GM19455 (cell line): ENCODE data around the gene TBC1D22A.

ENCODE experiments used
- ATAC-seq: cut with Tn5 transposase; IDR thresholded peaks from one replicate; pipeline ENCODE4 v1.9.1; 2021; ENCODE audit not compliant: unreplicated experiment

TBC1D22A gene

DNA sequence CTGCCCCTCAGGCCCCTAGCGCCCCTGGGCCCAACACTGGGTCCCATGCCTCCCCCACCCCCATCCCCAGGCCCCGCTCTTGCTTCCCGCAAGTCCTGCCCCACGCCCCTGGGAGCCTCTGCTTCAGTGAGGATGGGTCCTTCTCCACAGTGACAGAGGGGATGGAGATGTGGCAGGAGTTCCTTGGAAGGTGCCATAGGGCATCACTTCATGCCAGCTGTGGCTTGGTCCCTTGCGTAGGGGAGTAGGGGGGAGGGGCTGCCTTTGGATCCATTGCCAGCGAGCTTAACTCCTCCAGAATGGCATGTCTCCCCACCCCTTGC, 9.5 kb upstream of the TBC1D22A start:
- no peak for ATAC-seq

DNA sequence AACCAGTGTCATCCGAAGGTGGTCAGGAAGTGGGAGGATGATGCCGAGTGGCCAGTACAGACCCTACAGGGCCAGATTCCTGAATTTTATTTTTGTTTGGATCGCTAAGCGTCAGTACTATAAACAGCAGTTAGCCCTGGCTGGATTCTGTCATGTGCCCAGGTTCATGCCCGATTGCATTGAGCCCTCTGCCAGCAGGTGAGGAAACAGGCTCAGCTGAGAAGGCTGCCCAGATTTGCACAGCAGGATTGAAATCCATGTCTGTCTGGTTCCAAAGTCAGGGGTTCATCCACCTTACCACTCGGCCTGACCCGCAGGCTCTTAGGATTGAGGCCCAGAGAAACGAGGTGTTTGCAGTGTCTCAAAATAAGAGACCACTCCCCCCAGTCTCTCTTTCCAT, 9.1 kb upstream of the TBC1D22A start:
- ATAC-seq = no peak

DNA sequence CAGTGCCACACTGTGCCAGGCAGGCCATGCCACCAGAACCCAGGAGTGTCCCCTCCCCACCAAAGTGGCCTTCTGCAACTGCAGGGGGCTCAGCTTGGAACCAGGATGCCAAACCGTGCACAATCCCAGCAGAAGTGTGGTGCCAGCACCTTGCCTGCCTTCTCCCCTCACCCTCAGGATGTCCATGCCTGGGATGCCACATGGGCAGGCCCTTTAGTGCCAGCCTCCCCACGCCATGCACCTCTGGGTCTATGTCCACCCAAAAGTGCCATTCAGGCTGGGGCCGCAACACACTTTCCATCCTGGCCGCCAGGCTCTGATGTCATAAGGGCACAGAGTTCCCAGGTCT, 8.7 kb upstream of the TBC1D22A start:
- ATAC-seq = no peak

DNA sequence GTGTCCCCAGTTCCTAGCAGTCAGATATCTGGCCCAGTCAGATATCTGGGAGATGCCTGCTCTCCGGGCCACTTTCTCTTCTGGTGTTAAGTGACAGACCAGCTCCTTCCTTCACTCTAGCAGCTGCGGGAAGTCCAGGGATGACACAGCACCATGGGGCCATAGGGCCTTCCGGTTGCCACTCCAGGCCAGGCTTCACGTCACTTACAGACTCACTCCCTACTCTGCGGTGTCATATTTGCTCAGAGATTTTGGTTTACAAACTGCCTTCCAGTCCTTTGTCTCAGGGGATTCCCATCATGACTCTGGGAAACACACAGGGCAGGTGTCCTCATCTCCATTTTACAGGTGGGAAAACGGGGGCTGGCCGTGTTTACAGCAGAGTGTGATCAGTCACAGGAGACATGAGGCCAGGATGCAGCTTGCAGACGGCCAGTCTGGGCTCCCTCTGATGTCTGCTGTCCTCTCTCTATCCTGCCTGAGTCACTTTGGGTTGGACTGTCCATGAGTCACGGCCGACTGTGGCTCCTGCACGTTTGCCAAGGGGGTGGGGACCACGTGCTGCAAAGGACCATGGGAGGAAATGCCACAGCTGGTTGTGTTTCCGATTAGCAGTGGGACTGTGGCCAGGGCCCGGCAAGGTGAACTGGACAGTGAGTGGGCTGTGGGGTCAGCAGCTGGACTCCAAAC, 8.2 kb upstream of the TBC1D22A start:
- ATAC-seq = no peak

DNA sequence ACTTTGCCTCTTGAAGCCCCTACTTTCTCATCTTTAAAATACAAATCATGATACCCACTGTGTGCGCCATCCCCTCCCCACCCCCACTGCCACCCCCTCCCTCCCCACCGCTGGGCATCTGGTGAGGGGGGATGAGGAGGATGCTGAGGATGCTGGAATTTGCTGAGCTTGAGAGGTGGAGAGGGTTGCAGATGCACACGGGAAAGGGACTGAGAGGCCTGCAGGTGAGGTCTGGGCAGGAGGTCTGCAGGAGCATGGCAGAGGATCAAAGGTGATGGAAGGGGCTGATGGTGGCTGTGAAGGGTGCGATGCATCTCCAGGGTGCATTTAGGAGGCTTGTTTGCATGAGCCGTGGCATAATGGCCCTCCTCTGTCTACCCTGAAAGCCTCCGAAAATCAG, 7.6 kb upstream of the TBC1D22A start:
- no peak for ATAC-seq

DNA sequence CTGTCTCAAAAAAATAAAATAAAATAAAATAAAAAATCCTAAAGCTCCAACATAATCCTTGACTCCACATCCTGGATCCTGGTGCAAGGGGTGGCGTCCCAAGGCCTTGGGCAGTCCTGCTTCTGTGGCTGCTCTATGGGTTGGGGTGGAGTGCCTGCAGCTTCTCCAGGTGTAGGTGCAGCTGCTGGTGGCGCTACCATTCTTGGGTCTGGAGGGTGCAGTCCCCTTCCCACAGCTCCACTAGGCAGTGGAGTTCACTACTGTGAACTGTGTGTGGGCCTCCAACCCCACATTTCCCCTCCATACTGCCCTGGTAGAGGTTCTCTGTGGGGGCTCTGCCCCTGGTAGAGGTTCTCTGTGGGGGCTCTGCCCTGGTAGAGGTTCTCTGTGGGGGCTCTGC, 6.9 kb upstream of the TBC1D22A start:
- no peak for ATAC-seq

DNA sequence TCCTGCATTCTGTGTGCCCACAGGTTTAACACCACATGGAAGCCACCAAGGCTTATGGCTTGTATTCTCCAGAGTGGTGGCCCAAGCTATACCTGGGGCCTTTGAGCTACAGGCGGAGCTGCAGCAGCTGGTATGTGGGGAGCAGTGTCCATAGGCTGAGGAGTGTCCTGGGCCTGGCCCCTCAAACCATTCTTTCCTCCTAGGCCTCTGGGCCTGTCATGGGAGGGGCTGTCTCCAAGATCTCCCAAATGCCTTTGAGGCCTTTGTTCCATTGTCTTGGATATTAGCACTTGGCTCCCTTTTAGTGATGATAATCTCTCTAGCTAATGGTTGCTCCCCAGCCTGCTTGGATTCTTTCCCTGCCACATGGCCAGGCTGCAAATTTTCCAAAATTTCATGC, 6.4 kb upstream of the TBC1D22A start:
- no peak for ATAC-seq

DNA sequence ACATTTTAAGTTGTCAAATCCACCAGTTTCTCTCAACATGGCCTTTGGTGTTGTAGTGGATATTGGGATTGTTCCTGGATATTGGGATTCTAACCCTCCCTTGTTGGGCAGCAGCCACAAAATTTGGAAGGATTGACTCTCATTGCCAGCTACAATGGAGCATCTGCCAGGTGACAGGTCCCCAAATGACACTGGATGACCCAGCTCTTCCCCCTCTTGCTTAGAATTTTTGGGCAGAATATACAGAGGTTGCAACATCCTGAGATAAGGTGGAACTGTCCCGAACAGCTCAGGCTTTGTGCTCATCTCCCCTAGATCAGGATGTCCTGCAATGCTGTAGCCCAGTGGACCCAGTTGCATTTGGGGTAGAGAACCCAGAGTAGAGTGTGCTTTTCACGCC, 5.3 kb upstream of the TBC1D22A start:
- no peak for ATAC-seq

DNA sequence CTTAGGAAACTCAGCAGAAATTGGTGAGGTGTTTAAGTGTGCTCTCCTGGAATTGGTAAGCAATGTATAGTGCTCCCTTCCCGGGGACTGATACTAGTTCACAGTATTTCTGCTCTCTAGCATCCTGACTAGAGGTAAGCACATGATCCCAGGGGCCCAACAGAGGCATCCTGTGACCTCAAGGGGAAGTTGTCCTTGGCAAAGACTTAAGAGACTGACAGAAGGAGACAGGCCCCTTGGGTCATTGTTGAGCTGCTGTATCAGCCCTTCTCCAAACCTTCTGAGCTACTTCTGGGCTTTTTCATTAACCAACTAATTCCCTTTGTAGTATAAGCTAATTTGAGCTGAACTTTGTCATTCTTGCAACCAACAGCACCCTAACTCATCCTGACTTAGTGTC, 4.3 kb upstream of the TBC1D22A start:
- ATAC-seq = no peak

DNA sequence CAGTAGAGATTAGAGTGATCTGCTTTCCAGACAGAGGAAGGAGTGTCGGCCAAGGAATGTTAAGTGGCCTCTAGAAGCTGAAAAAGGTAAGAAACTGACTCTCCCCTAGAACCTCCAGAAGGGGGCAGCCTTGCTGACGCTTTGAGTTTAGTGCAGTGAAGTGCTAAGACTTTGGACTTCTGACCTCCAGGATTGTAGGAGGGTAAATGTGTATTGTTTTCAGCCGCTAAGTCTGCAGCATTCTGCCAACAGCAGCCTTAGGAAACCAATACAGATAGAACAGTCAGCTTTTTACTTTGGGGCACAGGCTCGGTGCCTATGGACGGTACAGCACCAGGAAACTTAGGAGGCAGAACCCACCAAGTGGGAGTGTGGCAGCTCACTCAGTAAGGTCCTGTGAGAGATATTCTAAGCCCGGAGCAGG, 3.6 kb upstream of the TBC1D22A start:
- no peak for ATAC-seq

DNA sequence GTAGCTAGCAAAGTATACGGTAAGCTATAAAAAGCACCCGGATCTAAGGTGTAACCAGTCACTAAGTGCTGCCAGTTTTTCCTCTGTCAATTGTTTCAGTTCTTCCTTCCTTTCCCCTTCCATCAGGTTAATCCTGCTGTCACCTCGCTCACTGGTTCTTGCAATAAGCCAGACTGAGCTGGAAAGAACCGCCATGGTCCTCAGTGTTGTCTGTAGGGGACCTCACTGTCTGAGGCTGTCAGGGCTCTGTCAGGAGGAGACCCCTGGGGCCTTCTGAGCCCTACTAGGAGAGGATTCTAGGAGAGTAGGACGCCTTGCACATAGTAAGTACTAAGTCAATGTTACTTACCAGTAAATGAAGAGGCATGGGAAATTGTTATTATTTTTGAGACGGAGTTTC, 1.4 kb upstream of the TBC1D22A start:
- no peak for ATAC-seq

DNA sequence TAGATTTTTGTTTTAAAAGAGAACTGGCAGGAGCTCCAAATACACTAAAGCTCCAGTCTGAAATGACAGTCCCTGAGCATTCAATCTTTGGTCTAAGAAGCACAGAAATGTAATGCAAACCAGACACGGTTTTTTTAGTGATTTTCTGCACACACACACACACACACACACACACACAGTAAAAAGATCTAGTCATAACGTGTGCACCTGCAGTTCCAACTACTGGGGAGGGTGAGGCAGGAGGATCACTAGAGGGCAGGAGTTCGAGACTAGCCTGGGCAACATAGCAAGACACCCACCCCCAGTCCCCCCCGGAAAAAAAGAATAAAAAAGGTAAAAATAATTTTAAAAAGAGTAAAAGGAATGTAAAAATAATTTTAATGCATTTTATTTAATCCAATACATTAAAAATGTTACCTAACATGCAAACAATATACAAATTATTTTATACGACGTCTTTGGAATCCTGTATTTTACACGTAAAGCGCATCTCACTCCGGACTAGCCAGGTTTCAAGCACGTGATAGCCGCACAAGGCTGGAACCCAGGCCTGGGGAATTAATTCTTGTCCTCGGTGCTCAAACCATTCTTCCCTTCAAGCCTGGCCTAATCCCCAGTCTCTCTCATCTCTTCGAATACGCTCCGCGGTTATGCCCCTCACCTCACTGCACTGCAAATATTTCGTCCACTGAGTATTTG, 762 bp upstream of the TBC1D22A start:
- ATAC-seq = no peak

DNA sequence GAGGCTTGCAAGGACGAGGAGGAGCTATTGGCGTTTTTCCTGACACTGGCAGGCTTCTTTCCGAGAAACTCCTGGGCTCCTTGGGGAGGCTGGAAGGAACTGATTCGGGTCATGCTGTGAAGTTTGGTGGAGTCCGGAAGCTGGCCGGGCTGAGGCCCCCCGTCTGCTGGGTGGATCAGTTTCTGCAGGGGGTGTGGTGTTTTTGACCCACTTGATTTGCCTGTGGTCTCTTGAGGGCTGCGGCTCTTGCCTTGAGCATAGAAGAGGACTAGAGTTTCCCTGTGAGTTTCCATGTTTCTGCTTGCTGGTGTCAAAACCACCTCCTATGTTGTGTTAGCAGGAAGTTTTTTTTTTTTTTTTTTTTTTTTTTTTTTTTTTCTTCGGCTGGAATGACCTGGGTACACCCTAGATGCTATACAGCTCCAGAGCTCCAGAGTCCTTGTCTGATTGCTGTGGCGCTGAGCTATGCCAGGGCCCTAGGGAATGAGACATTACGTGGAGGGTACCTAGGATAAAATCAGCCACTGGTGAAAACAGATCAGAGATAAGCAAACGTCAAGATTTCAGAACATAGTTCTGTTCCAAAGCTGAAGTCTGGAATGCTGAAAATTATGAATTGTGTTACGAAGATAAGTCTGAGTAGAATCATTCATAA, 728 bp downstream of the TBC1D22A start:
- peak; percentile 56 for ATAC-seq

DNA sequence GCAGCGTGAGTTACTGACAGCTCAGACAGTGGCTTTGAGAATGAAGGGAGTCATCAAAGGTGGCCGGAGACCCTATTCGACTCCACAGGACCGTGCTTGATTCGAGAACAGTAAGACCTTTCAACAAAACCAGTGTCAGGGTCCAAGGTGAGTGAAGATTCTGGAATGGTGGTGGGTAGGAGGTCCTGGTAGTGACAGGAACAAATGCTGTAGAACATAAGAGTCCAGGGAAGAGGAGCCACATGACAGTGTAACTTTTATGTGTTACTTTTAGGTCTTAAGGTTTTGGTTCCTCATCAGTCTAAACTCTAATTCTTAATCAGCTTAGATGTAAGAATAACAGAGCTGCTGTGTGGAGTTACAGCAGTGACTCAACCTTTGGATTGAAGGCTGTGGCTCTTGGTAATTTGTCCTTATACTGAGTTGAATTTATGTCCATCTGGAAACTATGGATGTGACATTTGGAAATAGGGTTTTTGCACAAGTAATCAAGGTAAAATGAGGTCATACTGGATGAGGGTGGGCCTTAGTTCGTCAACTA, 1.8 kb downstream of the TBC1D22A start:
- no peak for ATAC-seq

DNA sequence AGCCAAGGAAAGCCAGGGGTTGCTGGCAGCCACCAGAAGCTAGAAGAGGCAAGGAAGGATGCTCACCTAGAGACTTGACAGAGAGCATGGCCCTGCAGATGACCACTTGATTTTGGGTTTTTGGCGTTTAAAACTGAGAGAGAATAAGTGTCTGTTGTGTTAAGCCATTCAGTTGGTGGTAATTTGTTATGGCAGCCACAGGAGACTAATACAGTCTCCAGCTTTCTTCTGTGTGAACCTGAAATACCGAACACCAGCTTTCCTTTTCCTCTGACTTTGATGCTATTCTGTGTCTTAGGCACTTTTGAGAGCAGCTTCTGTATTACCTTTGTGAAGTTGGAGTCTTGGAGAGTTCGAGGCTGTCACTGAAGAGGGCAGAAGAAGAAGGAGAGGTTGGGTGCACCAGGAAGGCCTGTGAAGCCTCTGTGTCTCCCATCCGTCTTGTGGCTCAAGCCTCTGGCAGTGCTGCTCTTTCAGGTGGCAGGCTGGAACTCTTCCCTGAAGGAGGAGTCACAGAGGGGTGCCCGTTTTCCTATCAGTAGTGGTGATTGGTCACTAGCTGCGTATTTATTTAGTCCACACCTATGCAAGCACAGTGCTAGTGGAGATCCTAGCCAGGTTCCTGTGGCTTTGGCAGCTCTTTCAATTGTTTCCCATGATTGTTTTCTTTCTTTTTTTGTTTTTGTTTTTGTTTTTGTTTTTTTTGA, 2.5 kb downstream of the TBC1D22A start:
- ATAC-seq = no peak

DNA sequence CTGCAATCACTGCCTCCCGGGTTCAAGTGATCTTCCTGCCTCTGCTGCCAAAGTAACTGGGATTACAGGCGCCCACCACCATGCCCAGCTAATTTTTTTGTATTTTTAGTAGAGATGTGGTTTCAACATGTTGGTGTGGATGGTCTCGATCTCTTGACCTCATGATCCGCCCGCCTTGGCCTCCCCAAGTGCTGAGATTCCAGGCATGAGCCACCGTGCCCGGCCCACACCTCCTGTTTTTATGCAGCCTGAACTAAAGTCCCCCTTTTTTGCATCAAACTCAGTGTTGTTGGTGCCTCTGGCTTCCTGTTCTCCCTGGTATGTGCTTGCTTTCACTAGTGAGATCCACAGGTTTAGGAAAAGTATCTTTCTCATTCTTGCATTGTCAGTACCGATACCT, 4.2 kb downstream of the TBC1D22A start:
- no peak for ATAC-seq

DNA sequence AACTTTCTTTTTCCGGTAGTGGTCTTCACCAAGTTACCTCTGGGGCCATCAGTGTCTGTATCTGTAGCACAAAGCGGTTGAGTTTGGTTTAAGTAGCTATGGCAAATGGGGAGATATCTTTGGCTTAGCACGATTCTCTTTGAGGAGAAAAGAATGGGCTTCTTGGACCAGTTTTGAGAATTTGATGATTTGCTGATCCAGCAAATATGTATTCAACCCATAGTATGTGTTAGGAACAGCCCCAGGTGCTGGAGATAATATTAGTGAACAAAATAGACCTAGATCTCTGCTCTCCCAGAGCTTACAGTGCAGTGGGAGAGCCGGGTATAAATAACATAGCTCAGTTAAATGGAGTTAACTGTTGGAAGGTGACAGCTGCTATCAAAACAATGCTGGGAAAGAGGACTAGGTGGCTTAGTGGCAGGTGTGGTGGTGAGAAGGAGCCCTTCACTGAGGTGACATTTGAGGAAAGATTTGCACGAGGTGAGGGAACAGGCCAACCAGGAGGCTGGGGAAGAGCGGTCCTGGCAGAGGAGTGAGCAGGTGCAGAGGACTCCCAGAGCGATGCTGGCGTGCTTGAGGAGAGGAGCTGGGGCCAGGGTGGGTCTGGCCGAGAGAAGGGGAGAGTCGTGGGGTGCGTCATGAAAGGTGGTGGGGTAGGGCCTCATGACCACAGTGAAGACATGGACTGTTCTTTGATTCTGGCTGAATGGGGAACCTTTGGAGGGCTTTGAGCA, 5.0 kb downstream of the TBC1D22A start:
- no peak for ATAC-seq

DNA sequence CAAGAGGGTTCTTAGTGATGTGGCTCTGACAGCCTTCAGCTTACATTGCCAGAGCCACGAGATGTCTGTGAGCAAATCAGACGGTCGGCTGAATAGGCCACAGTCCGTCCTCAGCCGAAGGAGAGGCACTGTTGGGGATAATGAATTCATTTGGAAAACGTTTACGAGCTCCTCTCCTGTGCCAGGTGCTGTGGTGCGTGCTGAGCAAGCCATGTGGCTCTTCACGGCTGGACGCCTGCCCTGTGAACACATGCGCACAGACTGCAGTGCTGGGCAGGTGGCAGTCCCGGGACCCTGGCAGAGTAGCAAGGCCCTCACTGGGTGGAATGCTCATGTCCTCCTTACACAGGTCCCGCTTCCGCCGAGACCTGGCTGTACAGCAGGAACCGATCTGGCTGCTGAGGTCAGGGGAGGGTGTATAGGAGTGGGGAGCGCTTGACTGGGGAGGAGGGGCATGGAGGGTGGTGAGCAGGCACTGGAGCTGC, 6.8 kb downstream of the TBC1D22A start:
- no peak for ATAC-seq

DNA sequence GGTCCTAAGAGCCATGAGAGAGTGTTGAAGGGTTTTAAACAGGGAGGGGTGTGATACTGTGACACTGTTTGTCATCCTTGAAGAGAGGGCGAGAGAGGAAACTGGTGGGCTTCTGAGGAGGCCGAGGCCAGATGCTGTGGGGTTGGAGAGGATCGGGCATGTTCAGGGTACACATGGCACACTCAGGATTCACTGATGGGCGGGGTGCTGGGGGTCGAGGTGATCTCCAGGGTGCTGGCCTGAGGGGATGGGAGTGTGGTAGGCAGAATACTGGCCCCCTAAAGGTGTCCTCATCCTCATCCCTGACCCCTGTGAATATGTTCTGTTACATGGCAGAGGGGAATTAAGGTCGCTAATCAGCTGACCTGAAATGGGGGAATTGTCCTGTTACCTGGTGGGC, 7.3 kb downstream of the TBC1D22A start:
- no peak for ATAC-seq

DNA sequence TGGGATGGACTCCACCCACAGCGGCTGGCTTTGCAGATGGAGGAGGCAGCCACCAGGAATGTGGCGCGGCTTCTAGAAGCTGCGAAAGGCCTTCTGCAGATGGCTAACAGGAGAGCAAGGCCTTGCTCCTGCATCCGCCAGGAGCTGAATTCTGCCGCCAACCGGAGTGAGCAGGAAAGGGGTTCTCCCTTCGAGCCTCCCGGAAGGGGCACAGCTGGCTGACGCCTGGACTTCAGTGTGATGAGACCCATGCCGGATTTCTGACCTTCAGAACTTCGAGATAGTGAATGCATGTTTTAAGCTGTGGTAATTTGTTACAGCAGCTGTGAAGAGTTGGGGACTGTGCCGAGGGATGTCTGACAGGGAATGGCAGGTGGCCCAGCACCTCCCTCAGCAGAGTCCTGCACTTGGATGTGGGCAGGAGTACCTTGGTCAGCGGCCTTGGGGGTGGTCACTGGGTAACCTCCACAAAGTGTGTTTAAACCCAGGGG, 7.7 kb downstream of the TBC1D22A start:
- ATAC-seq = no peak

DNA sequence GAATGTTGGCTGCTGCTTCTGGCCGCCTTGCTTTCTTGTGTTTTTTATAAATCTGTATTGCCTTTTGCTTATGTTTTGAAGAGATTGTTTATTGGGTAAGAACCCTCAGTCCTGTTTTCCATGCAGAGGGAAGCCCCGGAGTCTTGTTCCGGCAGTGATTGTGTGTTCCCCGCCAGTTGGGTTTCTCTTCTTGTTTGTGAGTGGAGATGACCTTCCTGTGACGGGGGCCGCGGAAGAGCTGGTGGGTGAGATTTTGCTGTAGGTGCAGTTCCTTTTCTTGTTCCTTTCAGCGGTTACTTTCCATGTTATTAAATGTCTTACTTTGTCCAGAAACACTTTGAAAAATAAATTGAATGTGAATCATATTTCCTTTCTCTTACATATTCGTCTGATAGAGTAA, 8.3 kb downstream of the TBC1D22A start:
- ATAC-seq = no peak
